Measurements from ENCODE around the gene CSMD2.

The CSMD2 gene

DNA sequence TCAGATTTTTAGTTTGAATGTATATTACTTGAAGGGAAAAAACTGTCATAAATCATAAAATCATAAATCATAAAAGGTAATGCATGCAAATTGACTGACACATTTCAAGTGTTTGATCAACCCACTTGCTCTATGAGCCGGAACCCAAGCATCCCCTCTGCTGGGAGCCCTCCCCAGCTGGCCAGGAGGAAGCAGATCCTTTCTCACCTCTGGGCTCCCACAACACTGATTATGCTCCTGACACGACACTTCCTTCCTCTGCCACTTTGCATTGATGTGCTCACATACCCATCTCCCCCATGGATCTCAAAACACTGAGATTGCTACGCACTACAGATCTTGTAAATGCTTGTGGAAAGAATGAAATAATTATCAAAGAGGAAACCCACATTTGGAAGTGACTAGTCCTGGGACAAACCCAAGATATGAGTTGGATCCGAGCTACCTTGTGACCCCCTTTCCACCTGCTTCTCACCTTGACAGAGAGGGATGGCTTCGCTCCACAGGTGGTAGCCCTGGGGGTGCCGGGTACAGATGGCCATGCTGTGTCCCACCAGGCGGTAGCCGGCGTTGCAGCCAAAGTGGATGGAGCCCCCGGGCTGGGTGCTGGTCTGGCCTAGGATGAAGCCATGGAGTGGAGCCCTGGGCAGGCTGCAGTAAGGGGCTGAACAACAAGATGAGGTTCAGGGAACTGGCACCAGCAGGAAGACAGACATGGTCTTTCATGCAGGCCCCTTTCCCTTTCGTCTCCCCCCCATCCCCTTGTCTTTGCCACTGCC, 588.0 kb downstream of the CSMD2 start:
- no peak for DNase-seq

DNA sequence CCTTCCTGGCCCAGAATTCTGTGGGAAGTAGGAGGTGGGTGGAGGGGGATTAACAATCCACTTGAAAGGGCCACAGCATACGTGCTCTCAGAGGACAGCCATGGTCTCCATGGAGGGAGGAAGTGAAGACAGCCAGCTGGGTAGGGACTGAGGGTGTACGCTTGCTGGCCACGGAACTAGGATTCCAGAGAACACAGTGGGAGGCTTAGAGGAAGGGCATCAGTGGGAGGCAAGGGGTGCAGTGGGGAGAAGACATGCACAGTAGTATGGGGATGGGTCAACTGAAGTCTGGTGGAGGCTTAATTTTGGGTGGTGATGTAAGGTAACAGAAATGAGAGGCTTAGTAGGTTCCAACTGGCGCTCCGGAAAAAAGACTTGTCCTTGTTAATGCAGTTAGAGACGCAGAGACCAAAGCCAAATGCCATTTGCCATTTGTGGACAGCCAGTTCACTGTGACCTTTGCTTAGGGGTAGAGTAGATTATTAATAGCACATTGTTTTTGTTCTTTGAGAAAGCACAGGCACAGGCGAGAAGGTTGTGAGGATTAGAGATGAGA, 589.6 kb downstream of the CSMD2 start:
- DNase-seq: peak in 1 of 2 experiments; percentile 33

DNA sequence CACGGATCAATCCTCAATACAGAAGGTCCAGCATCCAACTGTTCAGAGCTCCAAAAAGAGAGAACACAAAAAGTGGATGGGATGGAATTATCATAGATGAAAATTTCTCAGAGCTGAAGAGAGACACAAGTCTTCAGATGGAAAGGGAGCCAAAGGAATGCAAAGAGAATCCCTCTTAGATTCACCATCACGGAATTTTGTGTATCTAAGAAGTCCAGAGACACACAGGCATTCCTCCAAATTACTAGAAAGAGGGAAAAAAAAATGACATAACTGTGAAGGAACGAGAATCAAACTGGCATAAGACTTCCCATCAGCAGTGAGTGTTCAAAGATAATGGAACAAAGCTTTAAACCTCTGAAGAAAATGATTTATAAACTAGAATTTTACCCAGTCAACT, 591.4 kb downstream of the CSMD2 start:
- DNase-seq: no peak

DNA sequence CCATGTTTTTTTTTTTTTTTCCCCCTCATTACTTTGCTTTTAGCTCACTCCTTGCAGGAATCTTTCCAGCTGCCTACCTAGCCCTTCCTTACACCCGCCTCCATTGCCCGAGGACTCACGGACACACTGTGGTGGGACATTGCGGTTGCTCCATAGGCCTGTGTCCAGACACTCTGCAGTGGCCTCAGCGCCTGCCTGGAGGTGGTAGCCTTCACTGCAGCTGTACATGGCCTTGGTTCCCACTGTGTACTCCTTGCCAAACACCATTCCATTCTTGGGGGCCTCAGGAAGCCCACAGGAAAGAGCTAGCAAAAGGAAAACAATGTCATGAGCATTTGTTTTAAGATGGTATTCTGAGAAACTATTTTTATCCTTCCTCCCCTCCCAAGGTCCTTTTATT, 592.6 kb downstream of the CSMD2 start:
- DNase-seq: no peak

DNA sequence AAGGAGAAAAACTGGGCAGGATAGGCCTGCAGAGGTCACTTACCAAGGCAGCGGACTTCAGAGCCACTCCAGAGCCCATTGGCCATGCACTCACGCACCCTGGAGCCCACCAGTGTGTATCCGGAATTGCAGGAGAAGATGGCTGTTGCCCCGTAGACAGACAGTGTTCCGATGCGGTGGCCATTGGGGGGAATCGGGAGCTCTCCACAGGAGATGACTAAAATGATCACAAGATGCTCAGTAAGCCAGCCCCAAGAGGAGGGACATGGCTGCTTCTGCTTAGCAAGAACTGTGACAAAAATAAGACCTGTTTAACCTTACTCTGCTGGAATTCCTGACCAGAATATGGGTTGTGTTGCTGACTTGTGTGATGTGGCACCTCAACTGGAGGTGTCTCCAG, 595.7 kb downstream of the CSMD2 start:
- DNase-seq: no peak

DNA sequence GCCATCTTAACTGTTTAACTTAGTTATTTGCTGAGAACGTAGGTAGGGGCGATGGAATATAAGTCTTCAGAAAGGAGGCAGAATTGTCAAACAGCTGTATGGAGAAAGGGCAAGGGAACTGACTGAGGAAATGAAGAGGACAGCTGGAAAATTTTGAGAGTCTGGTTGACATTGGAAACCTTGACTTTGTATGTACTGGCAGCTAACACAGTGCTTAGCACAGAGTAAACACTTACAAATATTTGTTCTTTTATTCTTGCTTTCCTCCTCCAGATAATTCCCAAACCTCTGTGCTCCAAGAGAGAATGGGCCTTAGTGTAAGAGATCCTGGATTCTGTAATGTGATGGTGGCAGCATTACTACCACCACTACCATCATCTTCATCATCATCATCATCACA, 601.3 kb downstream of the CSMD2 start:
- no peak for DNase-seq

DNA sequence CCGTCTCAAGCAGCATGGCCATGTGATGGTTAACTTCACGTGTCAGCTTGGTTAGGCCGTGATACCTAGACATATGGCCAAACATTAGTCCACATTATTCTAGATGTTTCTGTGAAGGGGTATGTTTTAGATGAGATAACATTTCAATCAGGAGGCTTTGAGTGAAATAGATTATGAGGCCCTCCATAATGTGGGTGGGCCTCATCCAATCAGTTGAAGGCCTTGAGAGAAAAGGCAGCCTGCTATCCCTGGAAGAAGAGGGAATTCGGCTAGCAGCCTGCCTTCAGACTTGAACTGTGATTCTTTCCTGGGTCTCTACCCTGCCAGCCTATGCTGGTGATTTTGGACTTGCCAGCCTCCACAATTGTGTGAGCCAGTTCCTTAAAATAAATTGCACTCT, 602.5 kb downstream of the CSMD2 start:
- DNase-seq: no peak

DNA sequence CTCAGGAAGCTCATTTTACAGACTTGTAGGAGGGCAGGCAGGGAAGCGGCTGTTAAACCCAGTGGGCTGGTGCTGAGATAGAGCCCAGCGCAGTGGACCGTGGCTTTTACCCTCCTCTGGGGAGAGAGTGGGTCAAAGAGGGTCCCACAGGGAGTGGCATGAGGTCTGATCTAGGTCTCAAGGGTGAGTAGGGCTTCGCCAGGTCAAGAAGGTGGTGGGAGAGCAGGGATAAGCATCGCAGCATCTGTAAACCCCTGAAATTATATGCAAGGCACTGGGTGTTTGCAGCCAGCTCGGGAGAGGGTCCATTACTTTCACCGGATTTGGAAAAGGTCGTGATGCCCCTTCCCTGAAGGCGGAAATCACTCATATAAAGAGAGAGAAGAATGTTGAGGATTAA, 603.5 kb downstream of the CSMD2 start:
- no peak for DNase-seq

DNA sequence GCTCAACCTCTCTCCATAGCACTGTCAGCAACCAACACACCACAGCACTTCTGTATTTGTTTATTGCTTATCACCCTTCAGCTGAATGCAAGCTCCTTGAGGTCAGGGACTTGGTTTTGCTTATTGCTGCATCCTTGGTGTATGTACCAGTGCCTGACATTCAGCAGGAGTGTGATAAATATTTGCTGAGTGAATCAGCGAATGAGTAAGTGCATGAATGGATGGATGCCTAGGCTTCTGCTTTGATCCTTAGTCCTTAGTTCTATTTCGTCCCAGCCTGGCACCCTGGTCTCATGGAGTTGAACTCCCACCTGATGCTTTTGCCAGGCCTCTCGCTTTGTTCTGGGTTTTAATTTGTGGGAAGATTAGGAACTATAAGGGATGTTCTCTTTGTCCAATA, 604.4 kb downstream of the CSMD2 start:
- no peak for DNase-seq

DNA sequence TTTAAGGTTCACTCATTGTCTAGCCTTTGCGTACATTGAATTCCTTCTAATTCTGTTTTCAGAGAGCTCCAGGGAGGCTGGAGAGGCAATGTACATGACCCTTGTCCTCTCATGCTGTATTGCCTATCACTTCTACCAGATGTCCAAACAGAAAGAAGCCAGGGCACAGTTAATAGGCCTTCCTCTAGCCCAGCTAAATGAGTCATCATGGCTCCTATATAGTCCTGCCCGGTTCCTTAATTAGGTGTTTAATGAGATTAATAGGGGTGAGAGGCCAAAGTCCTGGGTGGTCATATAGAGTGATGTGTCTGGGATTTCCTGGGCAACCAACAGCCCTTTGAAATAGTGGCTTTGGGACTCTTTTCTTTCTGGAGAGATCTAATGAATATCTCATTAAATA, 616.3 kb downstream of the CSMD2 start:
- DNase-seq: no peak

DNA sequence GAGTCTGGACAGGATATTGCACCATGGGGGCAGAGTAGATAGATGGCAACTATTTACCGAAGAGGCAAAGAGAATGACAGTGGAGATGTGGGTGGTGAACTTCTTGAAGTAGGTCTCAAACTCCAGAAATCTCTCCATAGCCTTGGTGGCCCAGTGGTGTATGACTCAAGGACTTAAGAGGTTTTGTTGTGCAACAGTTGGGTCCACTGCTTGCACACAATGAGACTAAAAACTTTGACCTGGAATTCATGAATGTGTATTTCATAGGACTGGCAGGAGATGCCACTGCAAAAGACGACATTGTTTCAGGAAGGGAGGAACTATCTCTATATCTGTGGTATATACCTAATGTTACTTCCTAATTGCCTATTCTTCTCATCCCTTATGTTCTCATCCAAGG, 616.7 kb downstream of the CSMD2 start:
- DNase-seq: no peak

DNA sequence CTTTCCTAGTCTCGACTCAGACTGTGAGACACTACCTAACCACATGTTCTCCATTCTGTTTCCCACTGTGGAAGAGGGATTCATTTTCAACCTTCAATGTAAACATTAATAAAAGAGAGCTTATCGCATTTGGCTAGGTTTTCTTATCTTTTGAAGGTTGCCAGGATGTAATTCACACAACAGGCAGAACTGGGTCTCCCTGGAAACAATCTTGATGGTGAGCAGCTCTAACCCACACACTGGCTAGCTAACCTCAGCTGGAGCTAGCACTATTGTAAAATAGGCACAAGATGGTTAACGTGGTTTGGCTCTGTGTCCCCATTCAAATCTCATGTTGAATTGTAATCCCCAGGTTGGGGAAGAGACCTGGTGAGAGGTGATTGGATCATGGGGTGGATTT, 617.5 kb downstream of the CSMD2 start:
- no peak for DNase-seq

DNA sequence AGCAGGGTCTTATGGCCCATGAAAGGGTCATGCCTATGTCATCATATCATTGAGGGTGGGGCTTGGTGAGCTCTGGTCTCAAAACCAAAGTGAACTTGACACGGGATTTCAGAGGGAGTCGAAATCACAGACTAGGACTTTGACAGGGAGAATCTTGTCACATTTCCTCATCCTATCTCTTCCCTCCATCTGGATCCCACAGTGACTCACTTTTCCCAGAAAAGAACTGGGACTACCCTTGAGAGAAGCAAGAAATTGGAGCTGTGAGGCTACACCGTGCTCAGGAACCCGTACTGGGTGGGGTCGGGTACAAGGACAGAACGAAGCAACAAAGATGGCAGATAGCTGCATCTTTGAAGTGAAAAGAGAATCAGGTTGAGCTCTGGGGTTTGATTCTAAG, 623.1 kb downstream of the CSMD2 start:
- no peak for DNase-seq

DNA sequence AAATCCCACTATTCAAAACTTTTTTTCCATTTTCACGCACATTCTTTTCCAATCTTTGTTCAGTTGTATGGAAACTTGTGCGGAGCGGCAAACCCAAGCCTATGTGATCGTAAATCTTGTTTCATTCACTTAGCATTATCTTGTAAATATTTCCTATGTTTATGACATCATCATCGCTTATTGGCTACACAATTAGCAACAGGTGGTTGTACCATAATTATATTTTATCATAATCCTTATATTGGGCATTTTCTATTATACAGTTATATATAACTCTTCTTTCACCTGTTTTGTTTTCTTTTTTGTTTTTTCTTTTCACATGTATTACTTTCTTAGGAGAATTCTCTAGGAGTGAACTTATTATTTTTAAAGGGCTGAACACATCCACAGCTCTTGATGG, 627.1 kb downstream of the CSMD2 start:
- DNase-seq: no peak

DNA sequence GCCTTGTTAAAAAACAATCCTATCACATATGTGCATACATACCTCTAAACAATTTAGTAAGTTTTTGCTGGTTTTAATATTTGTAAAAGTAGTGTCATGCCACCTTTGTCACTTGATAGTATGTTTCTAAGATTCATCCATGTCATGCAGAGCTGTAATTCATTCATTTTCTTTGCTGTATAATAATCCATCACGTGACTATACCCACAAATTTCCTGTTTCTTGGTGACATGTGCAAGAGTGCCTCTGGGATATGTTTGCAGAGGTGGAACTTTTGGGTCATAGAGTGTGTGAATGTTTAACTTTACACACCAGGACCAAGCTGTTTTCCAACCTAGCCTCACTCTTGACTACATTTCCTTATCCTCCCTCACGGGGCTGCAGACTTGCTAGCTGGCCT, 629.7 kb downstream of the CSMD2 start:
- no peak for DNase-seq

DNA sequence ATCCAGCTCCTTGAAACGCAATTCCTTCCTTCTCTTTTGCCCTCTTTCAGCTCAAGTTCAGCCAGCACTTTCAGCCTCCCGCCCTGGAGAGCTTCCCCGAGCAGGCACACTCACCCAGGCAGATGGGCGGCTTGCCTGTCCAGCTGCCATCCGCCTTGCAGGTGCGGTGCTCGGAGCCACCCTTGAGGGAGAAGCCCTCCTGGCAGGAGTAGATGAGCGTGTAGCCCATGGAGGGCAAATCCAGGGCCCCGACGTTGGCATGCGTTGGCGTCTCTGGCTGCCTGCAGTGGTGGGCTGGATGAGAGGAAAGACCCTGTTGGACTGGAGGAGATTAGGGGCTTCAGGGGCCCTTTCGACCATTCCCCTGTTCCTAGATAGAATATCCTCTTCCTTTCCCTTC, 632.1 kb downstream of the CSMD2 start:
- peak in 1 of 2 experiments; percentile 31 for DNase-seq

DNA sequence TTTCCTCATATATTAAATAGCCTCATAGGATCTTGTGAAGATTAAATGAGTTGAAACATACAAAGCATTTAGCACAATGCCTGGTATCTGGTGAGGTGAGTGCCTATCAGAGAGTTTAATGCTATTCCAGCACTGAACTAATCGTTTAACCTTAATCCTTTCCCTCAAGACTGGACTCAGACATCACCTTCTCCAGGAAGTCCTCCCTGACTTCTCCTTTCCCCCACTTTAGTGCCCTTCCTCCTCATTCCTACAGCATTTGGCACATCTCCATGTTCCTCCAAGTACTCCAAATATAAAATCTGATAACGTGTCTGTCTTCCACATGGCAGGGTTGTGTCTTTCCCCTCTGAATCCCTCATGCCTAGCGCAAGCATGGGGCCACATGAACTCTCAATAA, 632.8 kb downstream of the CSMD2 start:
- no peak for DNase-seq

DNA sequence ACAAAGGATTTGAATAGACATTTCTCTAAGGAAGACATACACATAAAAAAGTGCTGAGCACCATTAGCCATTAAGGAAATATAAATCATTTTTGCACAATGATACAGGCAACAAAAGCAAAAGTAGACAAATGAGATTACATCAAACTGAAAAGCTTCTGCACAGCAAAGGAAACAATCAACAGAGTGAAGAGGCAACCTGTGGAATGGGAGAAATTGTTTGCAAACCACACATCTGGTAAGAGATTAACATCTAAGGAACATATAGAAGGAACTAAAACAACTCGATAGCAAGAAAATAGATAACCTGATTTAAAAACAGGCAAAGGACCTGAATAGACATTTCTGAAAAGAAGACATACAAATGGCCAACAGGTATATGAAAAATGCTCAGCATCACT, 635.1 kb downstream of the CSMD2 start:
- DNase-seq: no peak

DNA sequence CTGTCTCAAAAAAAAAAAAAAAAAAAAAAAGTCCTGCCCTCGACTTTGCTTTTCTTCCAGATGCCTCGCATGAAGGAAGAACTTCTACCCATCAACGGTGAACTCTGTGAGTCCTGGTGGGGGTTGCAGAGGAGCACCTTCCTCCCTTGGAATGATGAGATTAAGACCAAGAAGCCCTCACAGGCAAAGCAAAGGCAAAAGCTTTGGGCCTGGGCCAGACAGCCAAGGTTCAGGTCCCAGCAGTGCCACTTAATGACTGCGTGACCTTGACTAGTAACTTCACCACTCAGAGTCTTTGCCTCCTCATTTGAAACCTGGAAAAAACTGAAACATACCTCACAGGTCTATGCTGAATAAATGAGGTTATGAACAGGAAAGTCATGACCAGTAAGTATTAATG, 637.1 kb downstream of the CSMD2 start:
- no peak for DNase-seq

DNA sequence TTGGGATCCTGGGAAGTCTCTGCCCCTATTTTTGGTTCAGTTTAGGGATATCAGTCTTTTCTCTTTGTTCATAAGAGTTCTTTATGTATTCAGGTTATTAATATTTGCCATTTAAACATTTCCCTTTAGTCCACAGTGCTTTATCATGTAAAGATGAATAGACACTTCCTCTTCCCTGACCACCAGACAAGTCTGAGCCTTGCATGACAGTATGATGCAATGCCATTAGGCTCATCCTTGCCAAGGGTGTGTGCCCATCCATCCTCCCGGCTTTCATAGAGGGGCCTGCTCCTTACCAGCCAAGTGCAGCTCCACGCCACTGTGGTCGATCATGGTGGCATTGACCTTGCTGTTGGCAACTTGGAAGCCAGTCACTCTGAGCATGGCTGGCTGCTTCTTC, 640.4 kb downstream of the CSMD2 start:
- DNase-seq: no peak

DNA sequence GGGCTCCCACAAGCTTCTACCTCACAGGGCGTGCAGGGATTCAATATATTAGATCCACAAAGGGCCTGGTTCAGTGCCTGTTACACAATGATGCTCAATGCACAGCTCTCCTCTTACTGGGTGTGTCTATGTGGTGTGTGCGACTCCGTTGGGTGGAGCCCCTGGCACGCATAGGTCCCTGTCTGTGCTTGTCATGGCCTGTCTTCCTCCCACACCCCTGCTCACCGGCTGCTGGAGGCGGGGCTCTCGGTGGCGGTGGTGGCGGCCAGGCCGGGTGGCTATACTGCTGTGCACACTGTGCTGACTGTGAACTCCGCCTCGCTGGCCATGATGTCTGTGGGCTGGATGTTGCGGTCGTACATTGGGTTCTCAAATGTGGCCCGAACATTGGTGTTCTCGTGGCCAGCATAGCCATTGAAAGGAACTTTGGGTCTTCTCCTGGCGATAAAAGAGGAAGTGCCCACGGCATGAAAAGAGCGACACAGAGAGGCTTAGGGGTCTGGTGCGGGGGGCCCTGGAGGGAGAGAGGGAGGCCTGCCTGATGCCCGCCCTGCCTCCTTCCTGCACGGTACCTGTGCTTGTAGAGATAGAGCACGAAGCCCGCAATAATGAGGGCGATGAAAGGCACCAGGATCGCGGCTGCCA, 645.7 kb downstream of the CSMD2 start:
- DNase-seq: no peak

DNA sequence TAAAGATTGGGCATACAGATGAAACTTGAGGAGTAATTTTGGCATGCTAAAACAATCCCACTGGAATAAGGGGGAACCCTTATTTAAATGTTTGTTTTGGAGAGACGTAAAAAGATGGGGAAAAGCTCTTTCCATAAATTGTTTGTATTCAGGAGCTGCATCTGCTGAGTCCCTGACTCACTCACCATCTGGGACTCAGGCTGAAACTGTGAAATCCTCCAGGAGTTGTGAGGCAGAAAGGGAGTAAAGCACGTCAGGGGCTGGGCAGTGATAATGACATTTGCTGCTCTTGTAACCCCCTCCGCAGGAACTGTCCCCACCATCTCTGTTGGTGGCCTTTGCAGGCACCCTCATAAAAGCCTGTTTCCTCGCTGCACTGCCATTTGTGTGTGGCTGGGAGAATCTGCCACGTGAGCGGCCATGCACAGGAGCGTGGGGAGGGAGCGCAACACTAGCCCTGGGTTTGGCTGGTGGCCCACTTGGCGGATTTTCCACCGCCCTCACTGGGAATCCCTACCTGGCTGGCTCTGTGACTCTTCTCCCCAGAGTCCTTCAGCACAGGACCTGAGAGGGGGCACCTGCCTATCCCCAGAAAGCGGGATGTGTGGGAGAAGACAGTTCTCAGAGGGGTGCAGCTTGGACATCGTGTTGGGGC, 647.3 kb downstream of the CSMD2 start:
- DNase-seq: peak in 1 of 2 experiments; percentile 26

DNA sequence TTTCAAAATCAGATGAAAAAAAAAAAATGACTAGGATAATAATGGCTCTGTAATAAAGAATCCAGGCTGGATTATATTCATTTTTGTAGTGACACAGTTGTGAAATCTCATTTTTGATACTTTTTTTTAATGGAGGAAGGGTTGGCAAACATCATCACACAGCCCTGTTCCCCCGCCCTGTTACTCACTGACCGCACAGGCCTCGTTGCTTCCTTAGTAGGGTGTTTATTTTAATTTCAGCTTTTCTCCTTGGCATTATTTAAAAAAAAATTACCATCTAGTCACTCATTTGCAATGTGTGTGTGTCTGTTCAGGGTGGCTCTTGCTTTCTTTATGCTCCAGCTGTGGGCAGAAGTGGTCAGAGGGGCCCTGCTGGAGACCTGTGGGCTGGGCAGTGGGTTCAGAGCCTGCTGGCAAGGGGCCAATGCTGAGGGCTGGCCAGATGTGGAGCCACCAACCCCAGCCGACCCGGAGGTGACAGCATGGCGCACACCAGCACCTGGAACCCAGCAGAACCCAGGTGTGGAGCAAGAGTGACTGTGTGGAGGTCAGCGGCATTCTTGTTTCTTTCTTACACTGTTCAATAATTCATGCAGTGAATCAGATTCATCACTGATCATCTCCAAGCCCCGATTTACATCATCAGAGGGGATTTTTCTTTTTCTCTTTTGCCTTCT, 648.0 kb downstream of the CSMD2 start:
- DNase-seq: no peak
